Measurements from ENCODE around the gene TRIM13.

GRCh38 chr13:49951754-49952535 is 44.9 kb upstream of the TRIM13 start:
- TF ChIP-seq POLR2AphosphoS5 (IDR thresholded peaks at IDR 0.05): no peak
- no peak for TF ChIP-seq POLR2A (IDR thresholded peaks at IDR 0.05)
